Naive thymus-derived CD4-positive, alpha-beta T cell (primary cell): ENCODE data around the gene CERS6. TPM values are rescaled to one million over a fixed set of nuclear protein-coding genes. Genes with fewer than 3 reads are reported as not detected.

Source experiments
- ATAC-seq: fragments of 150-1000 bp; cut with Tn5 transposase; 2 replicates; pipeline ENCODE4 v1.10.0; 2021; ENCODE audit warnings: mild to moderate bottlenecking, moderate library complexity
- CTCF ChIA-PET: fragments of 350-600 bp; sonication (Branson Sonifier 250); formaldehyde crosslinking; loops from one replicate; lab custom pipeline; 2021; ENCODE audit warnings: antibody characterized with exemption; lab: Charles Lee
- POLR2A ChIA-PET: fragments of 350-600 bp; sonication (Branson Sonifier 250); formaldehyde crosslinking; loops from one replicate; lab custom pipeline; 2021; ENCODE audit warnings: antibody characterized with exemption, inconsistent platforms; lab: Charles Lee
- DNase-seq, 9 donors: peaks; one replicate each; pipeline versions ENCODE4 v3.0.0 to v3.0.0-alpha.2; 2020 to 2022; ENCODE audit warnings: mixed read lengths in 1 of 9
- H3K27ac ChIP-seq: one replicate; pipeline ENCODE4 v1.7.0; 2013; ENCODE audit warnings: mild to moderate bottlenecking, low read depth, low read length, moderate library complexity
- H3K27me3 ChIP-seq, 2 donors: one replicate each; pipeline ENCODE4 v1.7.0; 2013; ENCODE audit warnings: low read length in 2 of 2, mild to moderate bottlenecking in 2 of 2, moderate library complexity in 2 of 2; ENCODE audit not compliant: control insufficient read depth in 2 of 2, insufficient read depth in 2 of 2
- H3K36me3 ChIP-seq, 3 experiments: 1 replicate in 2 of 3; 2 replicates in 1 of 3; pipeline ENCODE4 v1.7.0; 2013; ENCODE audit warnings: low read length in 3 of 3, mild to moderate bottlenecking in 3 of 3, moderate library complexity in 1 of 3; ENCODE audit not compliant: insufficient read depth in 3 of 3, control insufficient read depth in 2 of 3
- H3K4me1 ChIP-seq, 2 donors: one replicate each; pipeline ENCODE4 v1.7.0; 2013; ENCODE audit warnings: low read length in 2 of 2, mild to moderate bottlenecking in 2 of 2, moderate library complexity in 1 of 2; ENCODE audit not compliant: control insufficient read depth in 2 of 2, insufficient read depth in 2 of 2
- H3K4me3 ChIP-seq: 2 replicates; pipeline ENCODE4 v1.7.0; 2013; ENCODE audit warnings: mild to moderate bottlenecking, low read length
- H3K9me3 ChIP-seq, 3 experiments: 1 replicate in 2 of 3; 2 replicates in 1 of 3; pipeline ENCODE4 v1.7.0; 2013; ENCODE audit warnings: low read length in 3 of 3; ENCODE audit not compliant: control insufficient read depth in 2 of 3
- H3K27ac Mint-ChIP-seq, 9 donors: one replicate each; pipeline ENCODE4 v1.8.0; 2020 to 2022; ENCODE audit warnings: mixed read lengths in 9 of 9, mild to moderate bottlenecking in 8 of 9, moderate library complexity in 5 of 9, inconsistent platforms in 2 of 9
- H3K27me3 Mint-ChIP-seq, 5 donors: one replicate each; pipeline ENCODE4 v1.8.0; 2021 to 2022; ENCODE audit warnings: mixed read lengths in 5 of 5, mild to moderate bottlenecking in 1 of 5
- H3K36me3 Mint-ChIP-seq, 5 donors: one replicate each; pipeline ENCODE4 v1.8.0; 2020 to 2022; ENCODE audit warnings: mixed read lengths in 5 of 5, mild to moderate bottlenecking in 3 of 5, inconsistent platforms in 1 of 5
- H3K4me1 Mint-ChIP-seq, 7 donors: one replicate each; pipeline ENCODE4 v1.8.0; 2020 to 2022; ENCODE audit warnings: mixed read lengths in 7 of 7, mild to moderate bottlenecking in 3 of 7, inconsistent platforms in 1 of 7
- H3K4me3 Mint-ChIP-seq, 10 donors: one replicate each; pipeline ENCODE4 v1.8.0; 2020 to 2022; ENCODE audit warnings: mild to moderate bottlenecking in 10 of 10, mixed read lengths in 10 of 10, moderate library complexity in 6 of 10, inconsistent platforms in 2 of 10
- H3K9me3 Mint-ChIP-seq, 11 donors: one replicate each; pipeline ENCODE4 v1.8.0; 2020 to 2022; ENCODE audit warnings: mixed read lengths in 11 of 11, mild to moderate bottlenecking in 4 of 11, inconsistent platforms in 1 of 11, moderate library complexity in 1 of 11
- intact Hi-C, 2 donors: fragments of 100-400 bp; cut with micrococcal nuclease; formaldehyde crosslinking; loops; one replicate each; pipeline ENCODE4 v1.15.1; 2023
- polyA plus RNA-seq, 2 donors: library from polyadenylated mRNA; unstranded; fragments of 300-500 nt; fragmentation: Illumina TruSeq; gene quantifications; one replicate each; pipeline ENCODE4 v1.2.3, GENCODE V29; 2021
- total RNA-seq, 6 experiments: library from RNA in 5 of 6; stranded (reverse) in 5 of 6; gene quantifications; 1 replicate in 5 of 6; 2 replicates in 1 of 6; pipeline ENCODE4 v1.2.3 and lab custom pipeline; 2021 to 2026

Gene CERS6
- total and polyA plus RNA-seq, 7 experiments from 2014 or later, result 9.1 to 28.4 (median 19.7) TPM

GRCh38 chr2:168514692-168515091 lies 58.6 kb downstream of the CERS6 start:
- Mint-ChIP-seq H3K4me1 (peaks cover 23 to 76% (median 70%) of the 10 kb centered on the region in 7 donors), H3K27me3 (no peaks in the 10 kb centered on the region), H3K36me3 (peaks cover 0 to 28% (median 14%) of the 10 kb centered on the region in 5 donors), H3K4me3 (no peak overlapping the region), H3K27ac (peak overlapping the region in 1 of 9 donors; percentile 12), H3K9me3 (no peaks in the 10 kb centered on the region)
- Histone ChIP-seq H3K4me1 (peaks cover 0 to 4% of the 10 kb centered on the region in 2 donors), H3K4me3 (no peak overlapping the region), H3K27ac (no peak overlapping the region), H3K27me3 (no peaks in the 10 kb centered on the region), H3K36me3 (no peaks in the 10 kb centered on the region), H3K9me3 (no peaks in the 10 kb centered on the region)
- no peak for ATAC-seq
- intact Hi-C loops, result no loop called here
- ChIA-PET CTCF (no interaction called here), POLR2A (interaction anchor here (0.6 kb wide), 1 partner anchor 145 kb away, joined by 6 read pairs; no protein-coding TSS in a partner anchor)
- DNase-seq, result no peak

GRCh38 chr2:168515502-168515901 lies 59.4 kb downstream of the CERS6 start:
- intact Hi-C loops, result no loop called here
- Histone ChIP-seq H3K4me3 (no peak overlapping the region), H3K9me3 (no peaks in the 10 kb centered on the region), H3K27me3 (no peaks in the 10 kb centered on the region), H3K27ac (no peak overlapping the region), H3K36me3 (no peaks in the 10 kb centered on the region), H3K4me1 (peaks cover 0 to 4% of the 10 kb centered on the region in 2 donors)
- peaks cover 23 to 79% (median 70%) of the 10 kb centered on the region in 7 donors for H3K4me1 Mint-ChIP-seq
- POLR2A ChIA-PET, result no interaction called here
- CTCF ChIA-PET, result interaction anchor here (0.7 kb wide), 1 partner anchor 615 kb away, joined by 3 read pairs; no protein-coding TSS in a partner anchor
- H3K36me3 Mint-ChIP-seq, result peaks cover 0 to 28% (median 16%) of the 10 kb centered on the region in 5 donors
- H3K27ac Mint-ChIP-seq, result peak overlapping the region in 1 of 9 donors; percentile 41
- H3K4me3 Mint-ChIP-seq, result no peak overlapping the region
- no peaks in the 10 kb centered on the region for H3K9me3 Mint-ChIP-seq
- DNase-seq (no peak), ATAC-seq (no peak)
- no peaks in the 10 kb centered on the region for H3K27me3 Mint-ChIP-seq

GRCh38 chr2:168517816-168518215 lies 61.7 kb downstream of the CERS6 start:
- ATAC-seq (no peak), DNase-seq (no peak)
- no peaks in the 10 kb centered on the region for H3K27me3 Mint-ChIP-seq
- Histone ChIP-seq H3K4me3 (no peak overlapping the region), H3K27me3 (no peaks in the 10 kb centered on the region), H3K36me3 (no peaks in the 10 kb centered on the region), H3K9me3 (no peaks in the 10 kb centered on the region), H3K27ac (no peak overlapping the region), H3K4me1 (peaks cover 0 to 4% of the 10 kb centered on the region in 2 donors)
- H3K9me3 Mint-ChIP-seq, result no peaks in the 10 kb centered on the region
- intact Hi-C loops, result no loop called here
- H3K4me3 Mint-ChIP-seq, result peak overlapping the region in 1 of 10 donors; percentile 24
- CTCF ChIA-PET, result interaction anchor here (0.9 kb wide), 1 partner anchor 25 kb away, joined by 3 read pairs; no protein-coding TSS in a partner anchor
- H3K36me3 Mint-ChIP-seq, result peaks cover 0 to 21% (median 13%) of the 10 kb centered on the region in 5 donors
- peaks cover 22 to 78% (median 68%) of the 10 kb centered on the region in 7 donors for H3K4me1 Mint-ChIP-seq
- H3K27ac Mint-ChIP-seq, result peak overlapping the region in 1 of 9 donors; percentile 8
- POLR2A ChIA-PET, result no interaction called here

- H3K27me3 Mint-ChIP-seq, result no peaks in the 10 kb centered on the region
- Histone ChIP-seq H3K36me3 (no peaks in the 10 kb centered on the region), H3K9me3 (no peaks in the 10 kb centered on the region), H3K27me3 (no peaks in the 10 kb centered on the region), H3K4me3 (no peak overlapping the region), H3K4me1 (peaks cover 0 to 4% of the 10 kb centered on the region in 2 donors), H3K27ac (no peak overlapping the region)
- H3K9me3 Mint-ChIP-seq, result no peaks in the 10 kb centered on the region
- POLR2A ChIA-PET, result no interaction called here
- peak overlapping the region in 1 of 10 donors; percentile 24 for H3K4me3 Mint-ChIP-seq
- H3K4me1 Mint-ChIP-seq, result peaks cover 25 to 78% (median 68%) of the 10 kb centered on the region in 7 donors
- peaks cover 0 to 14% (median 9%) of the 10 kb centered on the region in 5 donors for H3K36me3 Mint-ChIP-seq
- H3K27ac Mint-ChIP-seq, result peak overlapping the region in 4 of 9 donors; percentile 8 to 70 (median 42)
- ATAC-seq (no peak), DNase-seq (no peak)
- intact Hi-C loops, result no loop called here
- CTCF ChIA-PET, result no interaction called here
Observed at GRCh38 chr2:168518555-168519066, 62.5 kb downstream of the CERS6 start.

GRCh38 chr2:168519534-168520308 lies 63.6 kb downstream of the CERS6 start:
- DNase-seq, result no peak
- no peak overlapping the region for H3K27ac ChIP-seq
- H3K4me3 Mint-ChIP-seq, result no peak overlapping the region
- no peak for ATAC-seq
- H3K4me1 Mint-ChIP-seq, result peaks cover 25 to 78% (median 68%) of the 10 kb centered on the region in 7 donors
- H3K27ac Mint-ChIP-seq, result no peak overlapping the region
- no peak overlapping the region for H3K4me3 ChIP-seq
- no peaks in the 10 kb centered on the region for H3K27me3 Mint-ChIP-seq
- H3K27me3 ChIP-seq, result no peaks in the 10 kb centered on the region
- ChIA-PET POLR2A (no interaction called here), CTCF (interaction anchor here (0.5 kb wide), 1 partner anchor 1014 kb away, joined by 3 read pairs; no protein-coding TSS in a partner anchor)
- H3K9me3 ChIP-seq, result no peaks in the 10 kb centered on the region
- peaks cover 0 to 4% of the 10 kb centered on the region in 2 donors for H3K4me1 ChIP-seq
- no peaks in the 10 kb centered on the region for H3K36me3 ChIP-seq
- H3K36me3 Mint-ChIP-seq, result peaks cover 0 to 8% (median 5%) of the 10 kb centered on the region in 5 donors
- intact Hi-C loops, result no loop called here
- no peaks in the 10 kb centered on the region for H3K9me3 Mint-ChIP-seq

- H3K27me3 ChIP-seq, result no peaks in the 10 kb centered on the region
- no peak overlapping the region for H3K27ac ChIP-seq
- no peak overlapping the region for H3K4me3 ChIP-seq
- DNase-seq, result no peak
- no peaks in the 10 kb centered on the region for H3K9me3 Mint-ChIP-seq
- peak; percentile 14 for ATAC-seq
- ChIA-PET CTCF (no interaction called here), POLR2A (interaction anchor here (0.6 kb wide), 1 partner anchor 46 kb away, joined by 3 read pairs; no protein-coding TSS in a partner anchor)
- H3K4me3 Mint-ChIP-seq, result peak overlapping the region in 2 of 10 donors; percentile 12 to 14
- peak overlapping the region in 2 of 9 donors; percentile 13 to 48 for H3K27ac Mint-ChIP-seq
- H3K36me3 Mint-ChIP-seq, result peaks cover 0 to 5% (median 4%) of the 10 kb centered on the region in 5 donors
- no peaks in the 10 kb centered on the region for H3K36me3 ChIP-seq
- H3K4me1 Mint-ChIP-seq, result peaks cover 21 to 84% (median 76%) of the 10 kb centered on the region in 7 donors
- peaks cover 0 to 4% of the 10 kb centered on the region in 2 donors for H3K4me1 ChIP-seq
- H3K9me3 ChIP-seq, result no peaks in the 10 kb centered on the region
- intact Hi-C loops, result no loop called here
- no peaks in the 10 kb centered on the region for H3K27me3 Mint-ChIP-seq
Observed at GRCh38 chr2:168521053-168521741, 65.1 kb downstream of the CERS6 start.
